Activated CD4-positive, alpha-beta T cell treated with anti-CD3 and anti-CD28 coated beads for 36 hours (primary cell): ENCODE results near the gene PCYT2. TPM values are rescaled to one million over a fixed set of nuclear protein-coding genes. Genes with fewer than 3 reads are reported as not detected.

Experiments
- ATAC-seq: fragments of 200-7000 bp; cut with Tn5 transposase; one replicate; pipeline ENCODE4 v1.10.0; 2021; ENCODE audit warnings: mild to moderate bottlenecking, moderate library complexity
- CTCF ChIA-PET: fragments of 350-600 bp; sonication (Branson Sonifier 250); formaldehyde crosslinking; loops from one replicate; lab custom pipeline; 2021; ENCODE audit warnings: antibody characterized with exemption; lab: Charles Lee
- POLR2A ChIA-PET: fragments of 350-600 bp; sonication (Branson Sonifier 250); formaldehyde crosslinking; loops from one replicate; lab custom pipeline; 2021; ENCODE audit warnings: antibody characterized with exemption, inconsistent platforms; lab: Charles Lee
- DNase-seq: peaks from one replicate; pipeline ENCODE4 v3.0.0-alpha.2; 2020
- H3K27ac Mint-ChIP-seq: one replicate; pipeline ENCODE4 v1.8.0; 2021; ENCODE audit warnings: mixed read lengths
- H3K27me3 Mint-ChIP-seq: one replicate; pipeline ENCODE4 v1.8.0; 2021; ENCODE audit warnings: mixed read lengths
- H3K36me3 Mint-ChIP-seq: one replicate; pipeline ENCODE4 v1.8.0; 2021; ENCODE audit warnings: low read depth, mixed read lengths
- H3K4me1 Mint-ChIP-seq: one replicate; pipeline ENCODE4 v1.8.0; 2021; ENCODE audit warnings: mixed read lengths
- H3K4me3 Mint-ChIP-seq: one replicate; pipeline ENCODE4 v1.8.0; 2021; ENCODE audit warnings: mild to moderate bottlenecking, moderate library complexity, mixed read lengths
- H3K9me3 Mint-ChIP-seq: one replicate; pipeline ENCODE4 v1.8.0; 2021; ENCODE audit warnings: low read depth, mixed read lengths
- intact Hi-C, 2 experiments: fragments of 100-400 bp; cut with DNase I in 1 of 2; cut with micrococcal nuclease in 1 of 2; formaldehyde crosslinking; loops; one replicate each; pipeline versions ENCODE4 v1.14.2 to v1.15.1; 2022 to 2024; cut with DNase I, micrococcal nuclease
- total RNA-seq, 2 experiments: library from RNA; stranded (reverse); gene quantifications; one replicate each; pipeline ENCODE4 v1.2.3, GENCODE V29; 2021

Gene PCYT2
- total RNA-seq, 2 experiments from 2014 or later, result 19.7 to 24.0 TPM

GRCh38 chr17:81877569-81877968 lies 33.6 kb downstream of the PCYT2 start:
- ATAC-seq (no peak), DNase-seq (no peak)
- CTCF ChIA-PET, result no interaction called here
- Mint-ChIP-seq H3K9me3 (no peaks in the 10 kb centered on the region), H3K36me3 (peaks cover 44% of the 10 kb centered on the region), H3K4me3 (no peak overlapping the region), H3K27ac (no peak overlapping the region), H3K4me1 (peaks cover 22% of the 10 kb centered on the region), H3K27me3 (no peaks in the 10 kb centered on the region)
- POLR2A ChIA-PET, result no interaction called here
- intact Hi-C loops, result no loop called here

GRCh38 chr17:81871387-81872230 lies 39.6 kb downstream of the PCYT2 start:
- intact Hi-C loops, result loop anchor here (1.0 to 2.0 kb wide), 10 partner anchors 10 to 625 kb away; partner anchors contain the start of genes ALYREF (in 2 of the 2), ANAPC11 (in 2 of the 2), ASPSCR1 (in 1 of the 2) and FASN (in 1 of the 2)
- CTCF ChIA-PET, result interaction anchor here (0.8 to 1.0 kb wide), 2 partner anchors 45 to 57 kb away, joined by 4 read pairs; no protein-coding TSS in a partner anchor
- Mint-ChIP-seq H3K27me3 (no peaks in the 10 kb centered on the region), H3K36me3 (peaks cover 27% of the 10 kb centered on the region), H3K9me3 (no peaks in the 10 kb centered on the region), H3K4me3 (peak overlapping the region; percentile 81), H3K4me1 (peaks cover 34% of the 10 kb centered on the region), H3K27ac (peak overlapping the region; percentile 92)
- ATAC-seq (no peak), DNase-seq (peak; percentile 98)
- POLR2A ChIA-PET, result interaction anchor here (0.5 to 0.7 kb wide), 3 partner anchors 25 to 475 kb away, joined by 4 to 6 read pairs (median 4); no protein-coding TSS in a partner anchor

- peaks cover 34% of the 10 kb centered on the region for H3K4me1 Mint-ChIP-seq
- ATAC-seq (peak; percentile 45), DNase-seq (no peak)
- peak within 1 kb of the TSS; percentile 87 for H3K4me3 Mint-ChIP-seq
- POLR2A ChIA-PET, result interaction anchor here (1.2 kb wide), 1 partner anchor 46 kb away, joined by 6 read pairs; no protein-coding TSS in a partner anchor
- H3K27ac Mint-ChIP-seq, result peak within 1 kb of the TSS; percentile 92
- H3K36me3 Mint-ChIP-seq, result peaks cover 33% of the 10 kb centered on the region
- CTCF ChIA-PET, result interaction anchor here (2.6 kb wide), 1 partner anchor 15 kb away, joined by 14 read pairs; no protein-coding TSS in a partner anchor
- no peaks in the 10 kb centered on the region for H3K27me3 Mint-ChIP-seq
- intact Hi-C loops, result loop anchor here (1.0 to 2.0 kb wide), 11 partner anchors 10 to 626 kb away; partner anchors contain the start of genes ALYREF (in 2 of the 2), ANAPC11 (in 2 of the 2), ASPSCR1 (in 1 of the 2) and FASN (in 1 of the 2)
- H3K9me3 Mint-ChIP-seq, result no peaks in the 10 kb centered on the region
These were observed 40.2 kb downstream of the PCYT2 start, which contains the start of gene ARHGDIA for GRCh38 chr17:81870981-81871386. TSS of gene ARHGDIA (minus strand) at chr17:81871337. CDS start at chr17:81869930, 1,407 bp downstream.

- Mint-ChIP-seq H3K4me3 (peak overlapping the region; percentile 87), H3K36me3 (peaks cover 38% of the 10 kb centered on the region), H3K4me1 (peaks cover 36% of the 10 kb centered on the region), H3K27ac (peak overlapping the region; percentile 84), H3K27me3 (no peaks in the 10 kb centered on the region), H3K9me3 (no peaks in the 10 kb centered on the region)
- ChIA-PET CTCF (interaction anchor here (0.7 to 2.6 kb wide), 8 partner anchors 9 to 717 kb away, joined by 3 to 14 read pairs (median 3); partner anchors contain the start of genes ALYREF, ANAPC11 and P4HB), POLR2A (interaction anchor here (1.2 to 1.6 kb wide), 3 partner anchors 9 to 47 kb away, joined by 4 to 6 read pairs (median 6); no protein-coding TSS in a partner anchor)
- peak; percentile 14 for ATAC-seq
- intact Hi-C loops, result loop anchor here (1.0 to 2.0 kb wide), 4 partner anchors 10 to 626 kb away; partner anchors contain the start of genes P4HB (in 1 of the 2) and PCYT2 (in 1 of the 2)
- peak; percentile 65 for DNase-seq
These were observed 40.8 kb downstream of the PCYT2 start for GRCh38 chr17:81870131-81870980.

- H3K9me3 Mint-ChIP-seq, result no peaks in the 10 kb centered on the region
- H3K27me3 Mint-ChIP-seq, result no peaks in the 10 kb centered on the region
- DNase-seq (peak; percentile 66), ATAC-seq (no peak)
- ChIA-PET POLR2A (interaction anchor here (1.2 to 1.6 kb wide), 3 partner anchors 8 to 47 kb away, joined by 4 to 6 read pairs (median 6); no protein-coding TSS in a partner anchor), CTCF (interaction anchor here (0.6 to 2.6 kb wide), 8 partner anchors 8 to 645 kb away, joined by 3 to 14 read pairs (median 3); partner anchors contain the start of genes ALYREF, ANAPC11 and P4HB)
- H3K4me3 Mint-ChIP-seq, result peak overlapping the region; percentile 87
- H3K36me3 Mint-ChIP-seq, result peaks cover 41% of the 10 kb centered on the region
- intact Hi-C loops, result loop anchor here (1.0 to 2.0 kb wide), 4 partner anchors 9 to 627 kb away; partner anchors contain the start of genes P4HB (in 1 of the 2) and PCYT2 (in 1 of the 2)
- H3K4me1 Mint-ChIP-seq, result peaks cover 34% of the 10 kb centered on the region
- peak overlapping the region; percentile 84 for H3K27ac Mint-ChIP-seq
These were observed 41.7 kb downstream of the PCYT2 start for GRCh38 chr17:81869221-81870130.

GRCh38 chr17:81868674-81869220 lies 42.5 kb downstream of the PCYT2 start:
- Mint-ChIP-seq H3K27me3 (no peaks in the 10 kb centered on the region), H3K4me3 (peak overlapping the region; percentile 87), H3K36me3 (peaks cover 46% of the 10 kb centered on the region), H3K9me3 (no peaks in the 10 kb centered on the region), H3K27ac (peak overlapping the region; percentile 42), H3K4me1 (peaks cover 32% of the 10 kb centered on the region)
- DNase-seq, result peak; percentile 54
- CTCF ChIA-PET, result interaction anchor here (0.6 to 2.6 kb wide), 3 partner anchors 17 to 646 kb away, joined by 3 to 14 read pairs (median 3); no protein-coding TSS in a partner anchor
- intact Hi-C loops, result no loop called here
- POLR2A ChIA-PET, result no interaction called here
- ATAC-seq, result no peak

GRCh38 chr17:81867991-81868673 lies 43.1 kb downstream of the PCYT2 start:
- ATAC-seq, result no peak
- H3K9me3 Mint-ChIP-seq, result no peaks in the 10 kb centered on the region
- H3K27me3 Mint-ChIP-seq, result no peaks in the 10 kb centered on the region
- peaks cover 32% of the 10 kb centered on the region for H3K4me1 Mint-ChIP-seq
- intact Hi-C loops, result no loop called here
- ChIA-PET CTCF (interaction anchor here (2.6 kb wide), 1 partner anchor 18 kb away, joined by 14 read pairs; no protein-coding TSS in a partner anchor), POLR2A (no interaction called here)
- H3K36me3 Mint-ChIP-seq, result peaks cover 50% of the 10 kb centered on the region
- peak overlapping the region; percentile 87 for H3K4me3 Mint-ChIP-seq
- peak overlapping the region; percentile 42 for H3K27ac Mint-ChIP-seq
- peak; percentile 45 for DNase-seq

GRCh38 chr17:81867170-81867990 lies 43.8 kb downstream of the PCYT2 start:
- intact Hi-C loops, result no loop called here
- H3K4me3 Mint-ChIP-seq, result peak overlapping the region; percentile 87
- CTCF ChIA-PET, result no interaction called here

More at GRCh38 chr17:81867170-81867990, 43.8 kb downstream of the PCYT2 start:
- ATAC-seq (peak; percentile 2), DNase-seq (peak; percentile 56)
- peaks cover 51% of the 10 kb centered on the region for H3K36me3 Mint-ChIP-seq
- H3K27me3 Mint-ChIP-seq, result no peaks in the 10 kb centered on the region
- POLR2A ChIA-PET, result no interaction called here
- H3K27ac Mint-ChIP-seq, result peak overlapping the region; percentile 67
- H3K4me1 Mint-ChIP-seq, result peaks cover 33% of the 10 kb centered on the region
- no peaks in the 10 kb centered on the region for H3K9me3 Mint-ChIP-seq
